ENCODE data around the gene TMEM80. TPM values are rescaled to one million over a fixed set of nuclear protein-coding genes. Genes with fewer than 3 reads are reported as not detected.

Gene TMEM80
- total and polyA plus RNA-seq, 2 of the 4 experiments (the other 2 are of a cell fraction) = 5.6 to 21.7 TPM

DNA sequence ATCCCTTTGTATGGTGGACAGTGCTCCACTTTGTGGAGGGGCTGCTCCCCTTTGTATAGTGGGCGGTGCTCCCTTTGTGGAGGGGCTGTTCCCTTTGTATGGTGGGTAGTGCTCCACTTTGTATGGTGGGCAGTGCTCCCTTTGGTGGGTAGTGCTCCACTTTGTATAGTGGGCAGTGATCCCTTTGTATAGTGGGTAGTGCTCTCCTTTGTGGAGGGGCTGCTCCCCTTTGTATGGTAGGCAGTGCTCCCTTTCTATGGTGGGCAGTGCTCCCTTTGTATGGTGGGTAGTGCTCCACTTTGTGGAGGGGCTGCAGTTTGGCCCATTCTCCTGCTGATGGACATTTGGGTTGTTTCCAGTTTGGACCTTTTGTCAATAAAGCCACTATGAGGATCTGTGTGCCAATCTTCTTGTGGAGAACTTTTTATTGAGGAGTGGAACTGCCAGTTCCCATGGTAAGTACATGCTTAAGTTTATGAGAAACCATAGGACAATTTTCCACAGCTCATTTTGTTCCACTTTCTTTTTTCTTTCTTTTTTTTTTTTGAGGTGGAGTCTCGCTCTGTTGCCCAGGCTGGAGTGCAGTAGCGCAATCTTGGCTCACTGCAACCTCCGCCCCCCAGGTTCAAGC, 47.1 kb downstream of the TMEM80 start:
- Histone ChIP-seq H3K27me3 (ENCODE audit: control insufficient read depth, insufficient read depth, low read length) (peaks cover 3% of the 10 kb centered on the region; the same call in 1 of the 2 replicates), H3K4me3 (ENCODE audit: insufficient read depth, low read depth, low read length) (no peak overlapping the region), H3K4me1 (ENCODE audit: control insufficient read depth, insufficient read depth, low read length) (0 out of 2 replicates have a peak, but pooled peaks cover 1% of the 10 kb centered on the region), H3K36me3 (ENCODE audit: control insufficient read depth, insufficient read depth, low read length) (no peaks in the 10 kb centered on the region), H2BK15ac (ENCODE audit: low read depth, low read length) (no peak overlapping the region), H3K4ac (ENCODE audit: low read depth, low read length) (no peak overlapping the region), H3K27ac (ENCODE audit: insufficient read depth, low read length) (no peak overlapping the region), H4K91ac (ENCODE audit: insufficient read depth, low read depth, low read length) (no peak overlapping the region), H3K56ac (ENCODE audit: extremely low read depth, insufficient read depth, low read length) (no peak overlapping the region), H3K79me1 (ENCODE audit: low read depth in 1 of 2, low read length in 2 of 2) (peaks cover 0 to 6% of the 10 kb centered on the region in 2 experiments; a peak in 1 of 4 replicates), H4K20me1 (ENCODE audit: insufficient read depth, low read length) (no peaks in the 10 kb centered on the region), H2AK9ac (replicated peaks; ENCODE audit: low read depth, low read length, poor library complexity) (no peak overlapping the region), H2AK5ac (ENCODE audit: low read depth, low read length) (no peak overlapping the region), H3K9me1 (ENCODE audit: insufficient read depth, low read length) (peaks cover 6% of the 10 kb centered on the region; the same call in 1 of the 2 replicates), H3K23ac (ENCODE audit: low read depth, low read length) (no peak overlapping the region), H3K18ac (ENCODE audit: low read depth, low read length) (no peak overlapping the region), H2AFZ (replicated peaks; ENCODE audit: low read length, poor library complexity) (peak overlapping the region; percentile 7), H4K8ac (ENCODE audit: low read depth in 2 of 2, low read length in 2 of 2) (no peak overlapping the region), H2BK20ac (ENCODE audit: low read depth, low read length) (no peak overlapping the region), H3K14ac (replicated peaks; ENCODE audit: low read depth, low read length) (no peak overlapping the region), H2BK120ac (ENCODE audit: low read depth, low read length) (no peak overlapping the region), H3K9ac (ENCODE audit: low read depth, low read length) (no peak overlapping the region), H3K9me3 (ENCODE audit: control insufficient read depth, insufficient read depth, low read length) (no peaks in the 10 kb centered on the region), H4K5ac (ENCODE audit: low read depth, low read length) (no peak overlapping the region), H2BK5ac (ENCODE audit: low read depth, low read length, poor library complexity, severe bottlenecking) (no peak overlapping the region), H3K4me2 (ENCODE audit: low read depth, low read length) (no peak overlapping the region)
- ChIA-PET CTCF (no interaction called here), POLR2A (ENCODE audit: unreplicated experiment) (no interaction called here)
- ATAC-seq (ENCODE audit: low read depth) = no peak
- BruUV-seq (replicated peaks) = no TSS peak
- in situ Hi-C loops (cut with MboI; ENCODE audit: low sequenced_read_pairs) (no loop called here), intact Hi-C loops (cut with micrococcal nuclease) (no loop called here), dilution Hi-C loops (cut with HindIII; ENCODE audit: low sequenced_read_pairs, unreplicated experiment) (no loop called here)
- no peak for TF ChIP-seq FOS (IDR thresholded peaks at IDR 0.05; ENCODE audit: low read depth, low read length)
- TF ChIP-seq RFX5 (IDR thresholded peaks at IDR 0.05; ENCODE audit: low read depth, low read length) = no peak
- no CpG with 5 or more reads among the region's 4 CpGs for WGBS, 2 experiments (ENCODE audit: extremely low coverage in 2 of 2, insufficient read length in 1 of 2)
- DNase-seq = no peak
